ENCODE data around the gene RGS11.

The RGS11 gene

GRCh38 chr16:296806-297510 lies 21.2 kb upstream of the RGS11 start:
- no peak for DNase-seq (ENCODE audit: low read depth)

DNA sequence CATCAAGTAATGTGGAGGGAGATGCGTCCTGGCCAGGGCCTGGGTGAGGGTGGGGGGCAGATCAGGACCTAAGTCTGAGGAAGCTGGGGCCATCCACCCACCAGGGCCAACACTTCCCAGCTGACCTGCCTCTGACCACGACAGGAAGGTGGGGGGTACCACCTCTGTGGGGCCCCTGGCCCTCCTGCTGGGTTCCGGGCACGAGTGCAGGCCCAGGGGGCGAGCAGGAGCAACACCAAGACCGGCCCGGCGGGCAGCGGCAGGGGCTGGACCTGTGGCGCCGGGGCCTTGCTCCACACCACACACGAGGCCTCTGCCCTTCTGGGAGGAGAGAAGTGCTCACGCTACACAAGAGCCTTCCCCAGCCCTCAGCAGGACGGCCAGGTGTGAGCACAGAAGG lies 20.5 kb upstream of the RGS11 start:
- DNase-seq (ENCODE audit: low read depth) = no peak

GRCh38 chr16:293043-293775 lies 17.5 kb upstream of the RGS11 start:
- DNase-seq (ENCODE audit: low read depth) = no peak

GRCh38 chr16:291539-291938 lies 15.8 kb upstream of the RGS11 start:
- no peak for DNase-seq (ENCODE audit: low read depth)

DNA sequence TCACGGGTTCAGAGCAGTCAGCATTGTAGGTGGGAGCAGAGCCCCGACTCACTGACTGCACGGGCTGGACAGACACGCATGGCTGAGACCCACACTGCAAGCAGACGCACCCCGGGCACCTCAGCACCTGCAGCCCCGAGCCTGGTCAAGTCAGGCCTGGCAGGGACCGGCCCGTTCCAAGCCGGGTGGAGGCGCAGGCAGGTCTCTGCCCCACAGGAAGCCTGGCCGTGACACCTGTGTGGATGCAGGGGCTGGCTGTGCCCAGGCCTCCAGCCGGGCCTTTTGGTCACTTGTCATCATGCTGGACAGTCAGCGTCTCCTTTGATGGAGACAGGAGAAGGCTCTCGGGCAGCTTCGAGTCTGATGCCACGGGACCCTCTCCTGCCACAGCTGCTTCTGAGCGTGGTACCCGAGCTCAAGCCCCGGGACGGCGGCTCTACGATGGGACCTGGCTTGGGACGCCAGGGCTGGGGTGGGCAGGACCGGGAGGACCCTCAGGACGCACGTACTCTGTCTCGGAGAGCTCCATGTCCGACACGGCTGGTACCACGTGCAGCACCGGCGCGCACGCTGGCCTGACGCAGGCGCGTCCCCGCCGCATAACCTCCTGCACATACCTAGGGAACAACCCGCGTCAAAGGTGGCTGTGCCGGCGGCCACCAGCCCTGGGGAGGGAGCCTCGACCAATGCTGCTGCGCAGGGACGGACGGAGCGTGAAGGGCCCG lies 15.1 kb upstream of the RGS11 start:
- DNase-seq (ENCODE audit: low read depth) = no peak

- DNase-seq (ENCODE audit: low read depth) = no peak
These were observed 14.4 kb upstream of the RGS11 start for GRCh38 chr16:290015-290680.

- no peak for DNase-seq (ENCODE audit: low read depth)
These were observed 13.8 kb upstream of the RGS11 start for GRCh38 chr16:289395-289997.

- DNase-seq (ENCODE audit: low read depth) = no peak
These were observed 12.5 kb upstream of the RGS11 start for GRCh38 chr16:287981-288920.

- DNase-seq (ENCODE audit: low read depth) = no peak
These were observed 11.6 kb upstream of the RGS11 start for GRCh38 chr16:287298-287811.

- no peak for DNase-seq (ENCODE audit: low read depth)
These were observed 10.9 kb upstream of the RGS11 start for GRCh38 chr16:286491-287297.

GRCh38 chr16:285146-286055 lies 9.7 kb upstream of the RGS11 start:
- no peak for DNase-seq (ENCODE audit: low read depth)

DNA sequence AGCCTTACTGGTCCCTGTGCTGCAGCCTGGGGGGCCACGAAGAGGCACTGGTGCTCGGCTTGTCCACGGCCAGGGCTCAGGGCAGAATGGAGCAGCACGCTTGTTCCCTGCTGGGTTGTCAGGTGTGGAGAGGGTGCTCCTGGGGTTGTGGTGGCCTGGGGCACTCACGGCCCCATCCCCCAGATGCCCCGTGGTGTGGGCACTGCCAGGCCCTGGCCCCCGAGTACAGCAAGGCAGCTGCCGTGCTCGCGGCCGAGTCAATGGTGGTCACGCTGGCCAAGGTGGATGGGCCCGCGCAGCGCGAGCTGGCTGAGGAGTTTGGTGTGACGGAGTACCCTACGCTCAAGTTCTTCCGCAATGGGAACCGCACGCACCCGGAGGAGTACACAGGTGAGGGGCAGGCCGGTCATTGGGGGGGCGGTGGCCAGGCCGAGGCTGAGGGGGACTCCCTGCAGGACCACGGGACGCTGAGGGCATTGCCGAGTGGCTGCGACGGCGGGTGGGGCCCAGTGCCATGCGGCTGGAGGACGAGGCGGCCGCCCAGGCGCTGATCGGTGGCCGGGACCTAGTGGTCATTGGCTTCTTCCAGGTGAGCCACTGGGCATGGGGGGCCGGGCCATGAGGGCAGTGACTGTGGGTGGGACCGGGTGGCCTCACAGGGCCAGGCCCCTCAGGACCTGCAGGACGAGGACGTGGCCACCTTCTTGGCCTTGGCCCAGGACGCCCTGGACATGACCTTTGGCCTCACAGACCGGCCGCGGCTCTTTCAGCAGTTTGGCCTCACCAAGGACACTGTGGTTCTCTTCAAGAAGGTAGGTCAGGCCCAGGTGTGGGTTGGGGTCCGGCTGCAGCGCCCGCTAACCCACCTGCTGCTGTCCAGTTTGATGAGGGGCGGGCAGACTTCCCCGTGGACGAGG lies 8.7 kb upstream of the RGS11 start:
- no peak for DNase-seq (ENCODE audit: low read depth)

DNA sequence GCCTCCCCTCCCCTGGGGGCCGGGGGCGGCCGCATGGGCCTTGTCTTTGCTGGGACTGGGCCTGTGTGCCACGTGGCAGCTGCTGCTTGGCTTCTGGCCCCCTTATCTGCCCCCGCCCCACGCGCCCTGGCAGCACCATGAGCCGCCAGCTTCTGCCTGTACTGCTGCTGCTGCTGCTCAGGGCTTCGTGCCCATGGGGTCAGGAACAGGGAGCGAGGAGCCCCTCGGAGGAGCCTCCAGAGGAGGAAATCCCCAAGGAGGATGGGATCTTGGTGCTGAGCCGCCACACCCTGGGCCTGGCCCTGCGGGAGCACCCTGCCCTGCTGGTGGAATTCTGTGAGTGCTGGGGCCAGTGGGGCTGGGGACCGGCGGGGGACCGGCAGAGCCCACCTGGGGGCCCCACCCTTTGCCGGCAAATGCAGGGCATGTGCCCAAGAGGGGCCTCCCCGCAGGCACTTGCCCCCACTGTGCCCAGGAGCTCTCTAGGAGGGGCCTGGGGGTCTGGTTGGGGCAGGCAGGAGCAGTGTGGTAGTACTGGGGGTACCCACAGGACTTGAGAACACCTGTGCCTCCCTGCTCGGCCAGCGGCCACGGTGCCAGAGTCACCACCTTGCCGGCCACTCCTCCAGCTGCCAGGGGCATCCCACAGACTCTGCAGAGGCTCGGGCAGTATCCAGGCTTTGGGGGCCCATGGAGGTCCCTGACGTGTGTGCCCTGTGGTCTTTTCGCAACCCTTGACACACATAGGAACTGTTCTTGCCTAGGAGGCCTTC lies 7.5 kb upstream of the RGS11 start, which contains the start of gene PDIA2:
PDIA2 (plus strand) TSS at position 132 of the 773 bp plus-strand sequence; CDS start at position 138, 6 bp downstream.
- no peak for DNase-seq (ENCODE audit: low read depth)

DNA sequence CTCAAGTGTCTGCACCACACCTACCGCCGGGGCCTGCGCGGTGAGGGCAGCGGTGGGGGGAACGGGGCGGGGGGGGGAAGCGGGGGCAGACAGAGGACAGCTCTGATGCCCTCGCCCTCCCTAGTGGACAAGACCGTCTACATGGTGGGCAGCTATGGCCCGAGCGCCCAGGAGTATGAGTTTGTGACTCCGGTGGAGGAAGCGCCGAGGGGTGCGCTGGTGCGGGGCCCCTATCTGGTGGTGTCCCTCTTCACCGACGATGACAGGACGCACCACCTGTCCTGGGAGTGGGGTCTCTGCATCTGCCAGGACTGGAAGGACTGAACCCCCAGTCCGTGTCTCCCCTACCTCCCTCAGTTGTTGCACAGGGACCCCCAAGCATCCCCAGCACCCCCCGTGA lies 6.7 kb upstream of the RGS11 start:
- DNase-seq (ENCODE audit: low read depth) = no peak

DNA sequence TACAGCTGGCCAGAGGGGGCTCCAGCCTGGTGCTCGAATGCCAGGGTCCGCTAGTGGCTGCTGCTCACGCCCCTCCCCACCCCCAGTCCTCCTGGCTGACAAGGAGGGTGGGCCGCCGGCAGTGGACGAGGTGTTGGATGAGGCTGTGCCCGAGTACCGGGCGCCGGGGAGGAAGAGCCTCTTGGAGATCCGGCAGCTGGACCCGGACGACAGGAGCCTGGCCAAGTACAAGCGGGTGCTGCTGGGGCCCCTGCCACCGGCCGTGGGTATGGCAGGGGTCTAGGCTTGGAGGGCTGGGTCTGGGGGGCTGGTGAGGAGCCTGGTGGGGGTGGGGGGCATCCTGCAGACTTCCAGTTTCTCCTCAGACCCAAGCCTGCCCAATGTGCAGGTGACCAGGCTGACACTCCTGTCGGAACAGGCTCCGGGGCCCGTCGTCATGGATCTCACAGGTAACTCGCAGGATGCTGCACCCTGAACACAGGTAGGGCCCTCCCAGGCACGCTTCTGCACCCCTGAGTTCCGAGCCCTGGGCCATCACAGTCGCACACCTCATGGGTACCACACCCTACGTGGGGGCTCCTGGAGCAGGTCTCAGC lies 6.0 kb upstream of the RGS11 start:
- no peak for DNase-seq (ENCODE audit: low read depth)

- no peak for DNase-seq (ENCODE audit: low read depth)
These were observed 5.4 kb upstream of the RGS11 start for GRCh38 chr16:280991-281659.
